AG09319 (cell line): ENCODE results near the gene FKBP11.
"Not testable (repeated sequence)": the region's sequence is repeated elsewhere in the genome, so short reads cannot be mapped to it uniquely, and the experiment has no call there.

Source experiments
- DNase-seq: peaks from one replicate; pipeline ENCODE4 v3.0.0-alpha.2; 2010; ENCODE audit warnings: low read depth; ENCODE audit errors: extremely low read depth
- TF ChIP-seq, protein P1 (sequence below): IDR thresholded peaks from 2 replicates; pipeline ENCODE4 v1.5.1; 2011; ENCODE audit warnings: low read depth, mild to moderate bottlenecking, inconsistent platforms, low read length, moderate library complexity

FKBP11 gene

DNA sequence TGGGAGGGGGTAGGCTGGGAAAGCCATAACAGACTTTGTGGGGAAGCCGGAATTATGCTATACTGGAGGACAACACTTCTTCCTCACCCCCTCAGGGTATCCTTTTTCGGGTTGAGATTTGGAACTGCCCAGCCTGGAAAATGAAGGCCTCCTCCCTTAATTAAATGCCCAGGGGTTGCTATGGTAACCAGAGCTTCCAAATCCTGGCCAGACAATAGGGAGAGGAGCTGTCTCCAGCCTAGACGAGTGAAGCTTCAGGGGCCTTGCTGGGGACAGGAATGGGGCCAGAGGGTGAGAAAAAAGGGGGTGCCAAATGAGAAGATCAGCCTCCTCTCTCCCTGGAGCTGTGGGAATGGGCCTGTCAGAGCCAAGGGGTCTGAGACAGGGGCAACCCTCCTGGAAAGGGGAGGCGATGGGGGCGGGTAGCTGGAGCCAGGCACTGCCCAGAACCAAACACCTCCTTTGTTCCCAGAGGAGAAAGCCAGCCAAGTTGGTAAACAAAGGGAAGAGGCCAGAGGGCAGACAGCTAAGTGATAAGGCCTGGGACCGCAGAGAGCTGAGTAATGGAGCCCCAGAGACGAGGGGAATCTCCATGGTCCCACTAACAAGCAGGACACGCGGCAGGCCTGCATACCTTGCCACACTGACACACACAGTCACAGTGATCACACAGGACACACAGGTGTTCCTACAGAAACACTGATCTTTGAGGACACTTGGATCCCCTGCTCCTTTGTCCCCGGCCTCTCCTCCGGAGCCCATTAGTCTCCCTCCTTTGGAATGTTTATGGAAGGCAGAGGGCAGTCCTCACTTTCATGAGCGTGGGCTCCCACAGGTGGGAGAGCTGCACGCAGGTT lies 41.8 kb downstream of the FKBP11 start:
- no peak for DNase-seq
- TF ChIP-seq, protein P1, sequence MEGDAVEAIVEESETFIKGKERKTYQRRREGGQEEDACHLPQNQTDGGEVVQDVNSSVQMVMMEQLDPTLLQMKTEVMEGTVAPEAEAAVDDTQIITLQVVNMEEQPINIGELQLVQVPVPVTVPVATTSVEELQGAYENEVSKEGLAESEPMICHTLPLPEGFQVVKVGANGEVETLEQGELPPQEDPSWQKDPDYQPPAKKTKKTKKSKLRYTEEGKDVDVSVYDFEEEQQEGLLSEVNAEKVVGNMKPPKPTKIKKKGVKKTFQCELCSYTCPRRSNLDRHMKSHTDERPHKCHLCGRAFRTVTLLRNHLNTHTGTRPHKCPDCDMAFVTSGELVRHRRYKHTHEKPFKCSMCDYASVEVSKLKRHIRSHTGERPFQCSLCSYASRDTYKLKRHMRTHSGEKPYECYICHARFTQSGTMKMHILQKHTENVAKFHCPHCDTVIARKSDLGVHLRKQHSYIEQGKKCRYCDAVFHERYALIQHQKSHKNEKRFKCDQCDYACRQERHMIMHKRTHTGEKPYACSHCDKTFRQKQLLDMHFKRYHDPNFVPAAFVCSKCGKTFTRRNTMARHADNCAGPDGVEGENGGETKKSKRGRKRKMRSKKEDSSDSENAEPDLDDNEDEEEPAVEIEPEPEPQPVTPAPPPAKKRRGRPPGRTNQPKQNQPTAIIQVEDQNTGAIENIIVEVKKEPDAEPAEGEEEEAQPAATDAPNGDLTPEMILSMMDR = no peak

DNA sequence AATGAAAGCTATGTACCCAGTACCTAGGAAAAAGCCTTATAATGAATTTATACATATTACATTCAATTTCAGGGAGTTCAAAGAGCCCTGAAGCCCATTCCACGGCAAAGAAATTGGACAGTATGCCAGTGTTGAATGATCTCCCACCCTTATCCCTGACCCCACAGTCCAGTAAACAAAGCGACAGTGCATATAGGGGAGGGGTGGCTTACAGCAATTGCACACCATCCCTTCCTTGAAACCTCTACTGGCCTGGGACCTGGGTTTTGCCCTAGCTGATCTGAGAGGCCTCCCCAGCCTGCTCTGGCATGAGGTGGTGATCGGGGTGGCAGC lies 42.4 kb downstream of the FKBP11 start:
- DNase-seq = no peak
- TF ChIP-seq, protein P1 = no peak

DNA sequence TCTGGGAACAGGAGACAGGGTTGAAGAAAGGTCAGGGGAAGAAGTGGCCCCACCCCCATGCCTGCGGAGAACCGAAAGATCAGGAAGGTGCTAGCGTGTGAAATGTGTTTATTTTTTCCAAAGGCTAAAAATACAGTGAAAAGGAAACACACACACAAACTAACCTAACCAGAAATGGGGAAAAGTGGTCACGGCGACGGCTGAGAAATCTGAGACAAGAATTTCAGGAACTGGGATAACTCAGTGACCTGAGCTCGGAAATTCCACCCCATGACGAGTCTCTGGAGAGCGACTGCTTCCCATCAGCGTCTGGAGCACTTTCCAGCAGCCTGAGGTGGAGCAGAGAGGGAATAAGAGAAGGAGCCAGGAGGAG lies 43.0 kb downstream of the FKBP11 start:
- no peak for DNase-seq

DNA sequence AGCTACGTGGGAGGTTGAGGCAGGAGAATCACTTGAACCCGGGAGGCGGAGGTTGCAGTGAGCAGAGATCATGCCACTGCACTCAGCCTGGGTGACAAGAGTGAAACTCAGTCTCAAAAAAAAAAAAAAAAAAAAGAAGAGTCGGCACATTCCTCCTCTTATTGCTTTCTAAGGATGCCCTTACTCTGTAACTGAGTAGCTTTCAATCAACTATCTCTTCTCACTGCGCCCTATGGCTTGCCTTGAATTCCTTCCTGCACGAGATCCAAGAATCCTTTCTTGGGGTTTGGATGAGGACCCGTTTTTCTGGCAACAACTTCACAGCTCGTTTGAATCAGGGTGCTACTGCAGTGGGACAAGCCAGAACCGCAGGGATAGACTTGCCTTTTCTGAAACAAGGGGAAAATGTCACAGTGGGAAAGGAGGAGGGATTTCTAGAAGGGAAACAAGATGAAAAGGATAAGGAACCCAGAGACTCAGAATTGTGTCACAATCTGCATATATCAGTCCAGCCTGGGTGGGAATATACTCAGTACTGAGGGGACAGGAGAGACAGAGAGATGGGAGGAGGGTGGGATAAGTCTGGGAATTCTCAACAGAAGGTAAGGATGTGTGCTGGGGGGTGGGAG lies 43.5 kb downstream of the FKBP11 start:
- TF ChIP-seq, protein P1 = no peak

More for the DNA sequence above, 43.0 kb downstream of the FKBP11 start:
- TF ChIP-seq, protein P1 = no peak

DNA sequence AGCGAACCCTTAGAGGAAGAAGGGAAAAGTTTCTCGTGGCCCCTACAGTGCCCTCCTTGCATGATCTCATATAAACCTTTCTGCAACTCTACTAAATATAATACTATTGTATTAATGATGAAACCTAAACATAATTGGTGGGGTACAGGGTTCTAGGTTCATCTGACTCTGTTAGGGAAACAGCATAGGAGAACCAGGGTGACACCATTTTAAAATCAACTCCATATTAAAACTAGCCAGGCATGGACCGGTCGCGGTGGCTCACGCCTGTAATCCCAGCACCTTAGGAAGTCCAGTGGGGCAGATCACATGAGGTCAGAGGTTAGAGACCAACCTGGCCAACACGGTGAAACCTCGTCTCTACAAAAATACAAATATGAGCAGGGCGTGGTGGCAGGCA lies 44.6 kb downstream of the FKBP11 start:
- TF ChIP-seq, protein P1 = no peak
- no peak for DNase-seq

More for the DNA sequence above, 43.5 kb downstream of the FKBP11 start:
- no peak for DNase-seq

DNA sequence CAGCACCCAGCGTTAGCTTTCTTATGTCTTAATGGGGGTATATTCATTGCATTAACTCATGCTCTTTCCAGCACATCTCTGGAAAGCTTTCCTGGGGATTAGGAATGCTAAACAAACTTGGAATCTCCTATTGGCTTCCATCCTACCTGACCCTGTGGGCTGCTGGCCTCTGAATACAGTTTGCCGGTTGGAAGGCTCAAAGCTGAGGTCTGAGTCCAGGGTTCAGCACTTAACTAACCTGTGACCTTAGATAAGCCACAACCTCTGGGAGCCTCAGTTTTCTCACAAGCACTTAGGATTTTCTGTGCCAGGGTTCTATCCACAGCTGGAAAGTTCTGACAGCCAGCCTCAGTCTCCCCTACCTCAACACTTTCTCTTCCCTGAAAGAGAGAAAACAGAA lies 46.7 kb downstream of the FKBP11 start:
- no peak for DNase-seq
- TF ChIP-seq, protein P1 = no peak

DNA sequence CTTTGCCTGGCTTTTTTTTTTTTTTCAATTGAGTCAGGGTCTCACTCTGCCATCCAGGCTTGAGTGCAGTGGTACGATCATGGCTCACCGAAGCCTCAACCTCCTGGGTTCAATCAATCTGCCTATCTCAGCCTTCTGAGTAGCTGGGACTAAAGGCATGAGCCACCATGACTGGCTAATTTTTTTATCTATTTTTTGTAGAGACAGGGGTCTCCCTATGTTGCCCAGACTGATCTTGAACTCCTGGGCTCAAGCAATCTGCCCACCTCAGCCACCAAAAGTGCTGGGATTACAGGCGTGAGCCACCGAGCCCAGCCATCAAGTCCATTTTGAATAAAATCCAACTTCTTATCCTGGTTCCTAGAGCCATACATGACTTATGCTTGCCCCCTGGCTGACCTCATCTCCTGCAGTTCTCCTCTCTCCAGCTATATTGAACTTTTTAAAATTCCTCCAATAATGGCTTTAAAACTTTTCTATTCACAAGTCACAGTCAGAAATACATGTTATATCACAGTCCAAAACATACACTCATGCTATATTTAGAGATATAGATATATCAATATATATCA lies 49.3 kb downstream of the FKBP11 start:
- TF ChIP-seq, protein P1 = no peak
- DNase-seq = no peak

DNA sequence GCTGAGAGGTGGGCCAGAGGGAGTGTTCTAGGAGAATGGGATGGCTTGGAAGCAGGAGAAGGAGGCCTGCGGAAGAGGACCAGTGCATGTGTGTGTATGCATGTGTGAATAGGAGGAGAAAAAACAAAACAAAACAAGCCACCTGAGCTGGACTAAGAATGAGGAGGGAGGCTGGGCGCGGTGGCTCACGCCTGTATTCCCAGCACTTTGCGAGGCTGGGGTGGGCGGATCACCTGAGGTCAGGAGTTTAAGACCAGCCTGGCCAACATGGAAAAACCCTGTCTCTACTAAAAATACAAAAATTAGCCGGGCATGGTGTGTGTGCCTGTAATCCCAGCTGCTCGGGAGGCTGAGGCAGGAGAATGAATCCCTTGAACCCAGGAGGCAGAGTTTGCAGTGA lies 51.8 kb downstream of the FKBP11 start:
- not testable (repeated sequence) for DNase-seq
